ENCODE data around the gene CREB3L1.

CREB3L1 gene

DNA sequence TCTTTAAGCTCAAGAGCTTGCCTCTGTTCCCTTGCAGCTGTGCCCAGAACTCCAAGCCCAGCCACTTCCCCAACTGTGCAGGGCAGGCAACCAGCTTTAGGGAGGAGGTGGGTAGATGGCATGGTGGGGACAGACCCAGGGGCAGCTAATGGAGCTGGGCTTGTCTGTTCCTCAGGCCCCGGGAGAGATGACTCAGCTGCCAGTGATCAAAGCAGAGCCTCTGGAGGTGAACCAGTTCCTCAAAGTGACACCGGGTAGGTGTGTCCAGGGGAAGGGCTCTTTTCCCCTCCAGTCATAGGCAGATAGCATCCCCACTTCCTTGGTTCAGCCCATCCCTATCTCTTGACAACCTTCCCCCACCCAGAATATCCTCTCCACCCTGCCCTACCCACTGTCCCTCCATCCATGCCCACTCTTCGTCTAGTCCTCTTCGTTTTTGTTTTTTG is 32.4 kb downstream of the CREB3L1 start:
- no peak for DNase-seq (ENCODE audit: low read depth in 2 of 2)
- H3K4me3 ChIP-seq (replicated peaks in 1 of 2; ENCODE audit: low read depth in 2 of 2, low read length in 2 of 2) = no peak overlapping the region
- TF ChIP-seq, protein P1, sequence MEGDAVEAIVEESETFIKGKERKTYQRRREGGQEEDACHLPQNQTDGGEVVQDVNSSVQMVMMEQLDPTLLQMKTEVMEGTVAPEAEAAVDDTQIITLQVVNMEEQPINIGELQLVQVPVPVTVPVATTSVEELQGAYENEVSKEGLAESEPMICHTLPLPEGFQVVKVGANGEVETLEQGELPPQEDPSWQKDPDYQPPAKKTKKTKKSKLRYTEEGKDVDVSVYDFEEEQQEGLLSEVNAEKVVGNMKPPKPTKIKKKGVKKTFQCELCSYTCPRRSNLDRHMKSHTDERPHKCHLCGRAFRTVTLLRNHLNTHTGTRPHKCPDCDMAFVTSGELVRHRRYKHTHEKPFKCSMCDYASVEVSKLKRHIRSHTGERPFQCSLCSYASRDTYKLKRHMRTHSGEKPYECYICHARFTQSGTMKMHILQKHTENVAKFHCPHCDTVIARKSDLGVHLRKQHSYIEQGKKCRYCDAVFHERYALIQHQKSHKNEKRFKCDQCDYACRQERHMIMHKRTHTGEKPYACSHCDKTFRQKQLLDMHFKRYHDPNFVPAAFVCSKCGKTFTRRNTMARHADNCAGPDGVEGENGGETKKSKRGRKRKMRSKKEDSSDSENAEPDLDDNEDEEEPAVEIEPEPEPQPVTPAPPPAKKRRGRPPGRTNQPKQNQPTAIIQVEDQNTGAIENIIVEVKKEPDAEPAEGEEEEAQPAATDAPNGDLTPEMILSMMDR (IDR thresholded peaks at IDR 0.05; ENCODE audit: low read depth, low read length) = no peak

GRCh38 chr11:46315033-46315738 is 37.7 kb downstream of the CREB3L1 start:
- H3K4me3 ChIP-seq (replicated peaks in 1 of 2; ENCODE audit: low read depth in 2 of 2, low read length in 2 of 2) = no peak overlapping the region
- TF ChIP-seq, protein P1 (IDR thresholded peaks at IDR 0.05; ENCODE audit: low read depth, low read length) = peak; percentile 88
- peak; percentile 81 to 86 for DNase-seq (ENCODE audit: low read depth in 2 of 2)

- no peak overlapping the region for H3K4me3 ChIP-seq (replicated peaks in 1 of 2; ENCODE audit: low read depth in 2 of 2, low read length in 2 of 2)
- TF ChIP-seq, protein P1 (IDR thresholded peaks at IDR 0.05; ENCODE audit: low read depth, low read length) = no peak
- DNase-seq (ENCODE audit: low read depth in 2 of 2) = no peak
These were observed 38.5 kb downstream of the CREB3L1 start for GRCh38 chr11:46315783-46316563.

- TF ChIP-seq, protein P1 (IDR thresholded peaks at IDR 0.05; ENCODE audit: low read depth, low read length) = no peak
- DNase-seq (ENCODE audit: low read depth in 2 of 2) = no peak
- no peak overlapping the region for H3K4me3 ChIP-seq (replicated peaks in 1 of 2; ENCODE audit: low read depth in 2 of 2, low read length in 2 of 2)
These were observed 41.6 kb downstream of the CREB3L1 start for GRCh38 chr11:46319074-46319453.

DNA sequence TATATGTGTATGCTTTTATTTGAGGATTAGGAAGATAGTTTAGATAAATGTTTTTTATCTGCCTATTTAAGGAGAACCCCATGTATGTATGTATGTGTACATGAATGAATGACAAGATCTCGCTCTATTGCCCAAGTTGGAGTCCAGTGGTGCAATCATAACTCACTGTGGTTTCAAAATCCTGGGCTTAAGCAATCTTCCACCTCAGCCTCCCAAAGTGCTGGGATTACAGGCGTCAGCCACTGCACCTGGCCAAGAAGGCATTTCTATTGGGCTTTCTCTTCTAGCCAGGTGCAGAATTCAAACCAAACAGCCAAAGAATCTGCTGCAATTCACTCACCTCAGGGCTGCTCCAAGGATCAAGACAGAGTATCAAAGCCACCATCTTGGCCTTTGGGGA is 44.3 kb downstream of the CREB3L1 start:
- DNase-seq (ENCODE audit: low read depth in 2 of 2) = peak in 1 of 2 donors; percentile 65
- TF ChIP-seq, protein P1 (IDR thresholded peaks at IDR 0.05; ENCODE audit: low read depth, low read length) = no peak
- no peak overlapping the region for H3K4me3 ChIP-seq (replicated peaks in 1 of 2; ENCODE audit: low read depth in 2 of 2, low read length in 2 of 2)

DNA sequence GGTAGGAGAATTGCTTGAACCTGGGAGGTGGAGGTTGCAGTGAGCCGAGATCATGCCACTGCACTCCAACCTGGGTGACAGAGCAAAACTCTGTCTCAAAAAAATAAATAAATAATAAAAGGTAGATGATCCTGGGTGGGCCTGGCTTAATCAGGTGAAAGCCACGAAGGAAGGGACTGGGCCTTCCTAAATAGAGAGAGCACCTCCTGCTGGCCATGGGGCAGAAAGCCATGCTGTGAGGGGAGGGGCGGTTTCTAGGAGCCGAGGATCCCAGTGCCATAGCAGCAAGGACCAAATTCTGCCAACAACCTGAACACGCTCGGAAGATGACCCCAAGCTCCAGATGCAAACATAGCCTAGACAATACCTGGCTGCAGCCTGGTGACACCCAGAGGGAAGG is 45.3 kb downstream of the CREB3L1 start:
- TF ChIP-seq, protein P1 (IDR thresholded peaks at IDR 0.05; ENCODE audit: low read depth, low read length) = peak; percentile 64
- DNase-seq (ENCODE audit: low read depth in 2 of 2) = peak in 1 of 2 donors; percentile 56
- no peak overlapping the region for H3K4me3 ChIP-seq (replicated peaks in 1 of 2; ENCODE audit: low read depth in 2 of 2, low read length in 2 of 2)
